ENCODE results near the gene AUTS2.

DNA sequence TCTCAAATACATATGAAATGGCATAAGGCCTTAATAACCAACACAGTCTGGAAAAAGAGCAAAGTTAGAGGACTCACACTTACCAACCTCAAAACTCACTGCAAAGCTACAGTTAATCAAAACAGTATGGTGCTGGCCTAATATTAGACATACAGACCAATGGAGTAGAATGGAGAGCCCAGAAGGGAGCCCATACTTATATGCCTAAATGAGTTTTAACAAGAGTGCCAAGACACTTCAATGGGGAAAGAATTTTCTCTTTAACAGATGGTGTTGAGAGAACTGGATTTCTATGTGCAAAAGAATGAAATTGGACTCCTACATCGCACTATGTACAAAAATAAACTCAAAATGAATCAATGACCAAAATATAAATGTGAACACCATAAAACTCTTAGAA, 522.6 kb downstream of the AUTS2 start:
- TF ChIP-seq, protein P1, sequence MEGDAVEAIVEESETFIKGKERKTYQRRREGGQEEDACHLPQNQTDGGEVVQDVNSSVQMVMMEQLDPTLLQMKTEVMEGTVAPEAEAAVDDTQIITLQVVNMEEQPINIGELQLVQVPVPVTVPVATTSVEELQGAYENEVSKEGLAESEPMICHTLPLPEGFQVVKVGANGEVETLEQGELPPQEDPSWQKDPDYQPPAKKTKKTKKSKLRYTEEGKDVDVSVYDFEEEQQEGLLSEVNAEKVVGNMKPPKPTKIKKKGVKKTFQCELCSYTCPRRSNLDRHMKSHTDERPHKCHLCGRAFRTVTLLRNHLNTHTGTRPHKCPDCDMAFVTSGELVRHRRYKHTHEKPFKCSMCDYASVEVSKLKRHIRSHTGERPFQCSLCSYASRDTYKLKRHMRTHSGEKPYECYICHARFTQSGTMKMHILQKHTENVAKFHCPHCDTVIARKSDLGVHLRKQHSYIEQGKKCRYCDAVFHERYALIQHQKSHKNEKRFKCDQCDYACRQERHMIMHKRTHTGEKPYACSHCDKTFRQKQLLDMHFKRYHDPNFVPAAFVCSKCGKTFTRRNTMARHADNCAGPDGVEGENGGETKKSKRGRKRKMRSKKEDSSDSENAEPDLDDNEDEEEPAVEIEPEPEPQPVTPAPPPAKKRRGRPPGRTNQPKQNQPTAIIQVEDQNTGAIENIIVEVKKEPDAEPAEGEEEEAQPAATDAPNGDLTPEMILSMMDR (IDR thresholded peaks at IDR 0.05; ENCODE audit: poor library complexity, severe bottlenecking), result no peak
- TF ChIP-seq, protein P2, sequence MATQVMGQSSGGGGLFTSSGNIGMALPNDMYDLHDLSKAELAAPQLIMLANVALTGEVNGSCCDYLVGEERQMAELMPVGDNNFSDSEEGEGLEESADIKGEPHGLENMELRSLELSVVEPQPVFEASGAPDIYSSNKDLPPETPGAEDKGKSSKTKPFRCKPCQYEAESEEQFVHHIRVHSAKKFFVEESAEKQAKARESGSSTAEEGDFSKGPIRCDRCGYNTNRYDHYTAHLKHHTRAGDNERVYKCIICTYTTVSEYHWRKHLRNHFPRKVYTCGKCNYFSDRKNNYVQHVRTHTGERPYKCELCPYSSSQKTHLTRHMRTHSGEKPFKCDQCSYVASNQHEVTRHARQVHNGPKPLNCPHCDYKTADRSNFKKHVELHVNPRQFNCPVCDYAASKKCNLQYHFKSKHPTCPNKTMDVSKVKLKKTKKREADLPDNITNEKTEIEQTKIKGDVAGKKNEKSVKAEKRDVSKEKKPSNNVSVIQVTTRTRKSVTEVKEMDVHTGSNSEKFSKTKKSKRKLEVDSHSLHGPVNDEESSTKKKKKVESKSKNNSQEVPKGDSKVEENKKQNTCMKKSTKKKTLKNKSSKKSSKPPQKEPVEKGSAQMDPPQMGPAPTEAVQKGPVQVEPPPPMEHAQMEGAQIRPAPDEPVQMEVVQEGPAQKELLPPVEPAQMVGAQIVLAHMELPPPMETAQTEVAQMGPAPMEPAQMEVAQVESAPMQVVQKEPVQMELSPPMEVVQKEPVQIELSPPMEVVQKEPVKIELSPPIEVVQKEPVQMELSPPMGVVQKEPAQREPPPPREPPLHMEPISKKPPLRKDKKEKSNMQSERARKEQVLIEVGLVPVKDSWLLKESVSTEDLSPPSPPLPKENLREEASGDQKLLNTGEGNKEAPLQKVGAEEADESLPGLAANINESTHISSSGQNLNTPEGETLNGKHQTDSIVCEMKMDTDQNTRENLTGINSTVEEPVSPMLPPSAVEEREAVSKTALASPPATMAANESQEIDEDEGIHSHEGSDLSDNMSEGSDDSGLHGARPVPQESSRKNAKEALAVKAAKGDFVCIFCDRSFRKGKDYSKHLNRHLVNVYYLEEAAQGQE (IDR thresholded peaks at IDR 0.05; ENCODE audit: borderline replicate concordance), result no peak
- TF ChIP-seq EZH2 (IDR thresholded peaks at IDR 0.05; ENCODE audit: borderline replicate concordance, insufficient read depth, low read length, poor library complexity, severe bottlenecking), result no peak
- TF ChIP-seq EP300 (conservative IDR thresholded peaks at IDR 0.05; ENCODE audit: poor library complexity, severe bottlenecking), result no peak
- TF ChIP-seq RAD21 (conservative IDR thresholded peaks at IDR 0.05), result no peak
- TF ChIP-seq MXI1 (conservative IDR thresholded peaks at IDR 0.05; ENCODE audit: poor library complexity, severe bottlenecking), result no peak
- TF ChIP-seq POLR2AphosphoS5 (IDR thresholded peaks at IDR 0.05), result no peak
- TF ChIP-seq SMC3 (conservative IDR thresholded peaks at IDR 0.05; ENCODE audit: poor library complexity), result no peak
- no peak for TF ChIP-seq TAF1 (IDR thresholded peaks at IDR 0.05; ENCODE audit: low read depth)
